HG02938 (cell line): ENCODE data around the gene SPECC1.
"Not testable (repeated sequence)": the region's sequence is repeated elsewhere in the genome, so short reads cannot be mapped to it uniquely, and the experiment has no call there.

Experiments
- ATAC-seq: cut with Tn5 transposase; IDR thresholded peaks from one replicate; pipeline ENCODE4 v1.9.1; 2021; ENCODE audit warnings: mild to moderate bottlenecking, moderate library complexity; ENCODE audit not compliant: unreplicated experiment

SPECC1 gene

DNA sequence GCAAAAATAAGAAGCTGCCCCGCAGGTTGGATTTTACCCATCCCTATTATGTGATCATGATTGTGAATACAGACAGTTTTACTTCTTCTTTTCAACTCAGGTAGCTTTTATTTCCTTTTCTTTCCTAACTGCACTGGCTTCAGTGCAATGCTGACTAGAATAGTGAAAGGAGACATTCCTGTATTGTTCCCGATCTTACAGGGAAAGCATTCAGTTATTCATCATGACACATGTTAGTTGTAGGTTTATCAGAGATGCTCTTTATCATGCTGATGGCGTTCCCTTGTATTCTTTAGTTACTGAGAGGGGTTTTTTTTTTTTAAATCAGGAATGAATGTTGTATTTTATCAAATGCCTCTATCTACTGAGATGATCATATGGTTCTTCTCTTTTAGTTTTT lies 343.4 kb downstream of the SPECC1 start:
- not testable (repeated sequence) for ATAC-seq

DNA sequence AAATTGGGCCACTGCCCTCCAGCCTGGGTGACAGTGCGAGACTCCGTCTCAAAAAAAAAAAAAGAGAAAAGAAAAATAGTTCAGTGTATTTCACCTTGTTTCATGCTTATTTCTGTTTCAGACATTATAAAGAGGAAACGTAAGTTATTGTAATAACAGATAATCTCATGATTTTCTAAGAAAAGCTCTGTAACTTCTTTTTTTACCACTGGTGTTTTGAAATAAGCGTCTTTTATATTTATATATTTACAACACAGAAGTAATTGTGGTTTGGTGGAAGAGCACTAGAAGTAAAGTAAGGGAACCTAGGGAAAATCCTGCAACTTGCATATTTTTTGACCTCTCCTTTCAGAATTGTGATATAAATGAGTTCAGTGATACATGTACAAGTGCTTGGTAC lies 354.7 kb downstream of the SPECC1 start:
- ATAC-seq = not testable (repeated sequence)
